GM19397 (cell line): ENCODE data around the gene CD72.
A peak's percentile ranks its signal among the peaks of the same experiment; 100 is the strongest.
"Not testable (repeated sequence)": the region's sequence is repeated elsewhere in the genome, so short reads cannot be mapped to it uniquely, and the experiment has no call there.

Experiments
- ATAC-seq: cut with Tn5 transposase; IDR thresholded peaks from one replicate; pipeline ENCODE4 v1.9.1; 2021; ENCODE audit warnings: mild to moderate bottlenecking, moderate library complexity; ENCODE audit not compliant: unreplicated experiment

CD72 gene

GRCh38 chr9:35618854-35619799 lies 914 bp upstream of the CD72 start:
- ATAC-seq: peak; percentile 51

GRCh38 chr9:35617548-35617947 lies 665 bp downstream of the CD72 start:
- ATAC-seq: no peak

DNA sequence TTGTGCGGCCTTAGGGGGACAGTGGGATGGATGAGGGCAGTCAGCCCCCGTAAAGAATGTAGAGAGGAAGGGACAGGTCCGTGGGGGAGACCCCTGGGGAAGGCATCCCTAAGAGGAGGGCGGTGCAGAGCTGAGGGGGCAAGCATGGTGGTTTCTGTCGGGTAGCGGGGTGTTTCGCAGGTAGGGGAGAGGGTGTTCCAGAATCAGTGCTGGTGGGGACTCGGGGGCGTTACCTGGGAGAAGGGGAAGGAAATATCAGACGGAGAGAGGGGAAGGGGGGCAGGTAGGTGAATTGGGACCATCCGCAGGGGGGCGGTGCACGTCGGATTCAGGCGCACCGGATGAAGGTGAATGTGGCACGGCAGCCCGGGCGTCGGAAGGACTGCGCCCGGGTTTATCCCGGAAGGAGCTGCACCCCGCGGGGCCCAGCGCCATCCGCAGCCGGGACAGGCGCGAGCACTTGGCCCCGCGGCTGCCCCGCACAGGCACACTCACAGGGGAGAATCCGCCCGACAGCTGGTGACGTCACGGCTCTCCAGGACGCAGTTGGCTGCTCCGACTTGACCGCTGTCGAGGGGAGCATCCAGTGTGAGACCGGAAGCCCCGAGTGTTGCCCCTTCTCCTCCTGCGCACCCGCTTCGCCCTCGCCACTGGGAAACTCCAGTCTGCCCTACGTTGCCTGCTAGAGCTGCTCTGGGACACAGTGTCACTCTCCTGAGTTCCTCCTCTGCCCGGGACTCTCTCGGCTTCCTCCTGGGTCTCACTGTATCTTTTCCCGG lies 1.3 kb downstream of the CD72 start:
- peak; percentile 32 for ATAC-seq

DNA sequence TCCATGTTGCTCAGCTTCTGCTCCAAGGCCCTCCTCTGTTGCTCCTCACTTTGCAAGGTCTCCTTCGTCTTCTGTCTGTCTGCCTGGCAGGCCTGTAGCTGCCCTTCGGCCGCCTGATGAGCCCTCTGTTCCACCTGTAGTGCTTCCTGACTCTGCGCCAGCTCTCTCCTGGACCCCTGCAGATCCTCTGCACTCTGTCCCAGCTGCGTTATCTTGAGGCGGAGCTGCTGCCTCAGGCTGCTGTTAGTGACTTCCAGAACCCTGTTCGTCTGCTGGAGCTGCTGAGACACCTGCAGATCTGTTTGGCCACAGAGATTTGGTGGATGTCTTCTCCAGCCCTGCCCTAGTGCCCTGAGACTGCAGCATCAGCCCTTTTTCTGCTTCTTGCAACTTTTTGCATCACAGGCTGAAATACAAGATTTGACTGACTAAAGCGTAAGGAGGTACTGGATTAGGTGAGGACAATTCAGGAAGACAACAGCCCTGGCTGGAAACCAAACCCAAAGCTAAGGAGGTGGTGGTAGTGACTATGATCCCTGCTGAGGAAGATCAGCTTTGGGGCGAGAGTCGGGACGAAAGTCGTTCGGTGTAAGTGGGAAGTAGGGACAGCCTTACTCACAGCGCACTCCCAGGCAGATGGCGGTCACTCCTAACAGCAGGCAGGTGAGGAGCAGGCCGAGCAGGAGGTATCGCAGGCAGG lies 2.1 kb downstream of the CD72 start:
- ATAC-seq: no peak

DNA sequence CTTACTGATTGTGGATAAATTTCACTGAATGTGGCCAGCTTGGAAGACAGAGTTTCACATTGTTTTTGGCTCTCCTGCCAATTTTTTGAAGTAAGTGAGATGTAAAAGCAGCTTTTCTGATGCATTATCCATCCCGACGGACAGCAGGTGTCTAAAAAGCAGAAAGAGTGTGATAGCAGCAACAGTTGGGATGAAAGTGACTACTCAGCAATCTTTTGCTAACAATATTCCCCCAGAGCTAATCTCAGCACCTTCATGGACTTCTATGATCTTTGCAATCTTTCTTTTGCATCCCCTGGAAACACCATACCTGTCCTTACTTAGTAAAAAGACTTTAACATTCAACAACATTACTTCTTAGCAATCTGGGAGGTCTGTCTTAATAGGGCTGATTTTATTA lies 5.4 kb downstream of the CD72 start:
- ATAC-seq: no peak

DNA sequence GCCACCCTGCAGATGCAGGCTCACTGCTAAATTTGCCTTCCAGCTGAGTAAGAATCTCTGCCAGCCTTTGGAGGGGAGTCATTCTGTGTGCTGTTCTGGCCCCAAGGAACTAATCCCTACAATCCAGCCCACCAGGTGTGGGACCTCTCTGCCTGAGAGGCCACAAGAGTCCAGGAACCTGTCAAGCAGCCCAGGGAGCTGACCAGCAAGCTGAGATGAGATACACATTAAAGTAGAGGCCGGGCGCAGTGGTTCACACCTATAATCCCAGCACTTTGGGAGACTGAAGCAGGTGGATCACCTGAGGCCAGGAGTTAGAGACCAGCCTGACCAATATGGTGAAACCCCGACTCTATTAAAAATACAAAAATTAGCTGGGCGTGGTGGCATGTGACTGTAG lies 6.1 kb downstream of the CD72 start:
- not testable (repeated sequence) for ATAC-seq

DNA sequence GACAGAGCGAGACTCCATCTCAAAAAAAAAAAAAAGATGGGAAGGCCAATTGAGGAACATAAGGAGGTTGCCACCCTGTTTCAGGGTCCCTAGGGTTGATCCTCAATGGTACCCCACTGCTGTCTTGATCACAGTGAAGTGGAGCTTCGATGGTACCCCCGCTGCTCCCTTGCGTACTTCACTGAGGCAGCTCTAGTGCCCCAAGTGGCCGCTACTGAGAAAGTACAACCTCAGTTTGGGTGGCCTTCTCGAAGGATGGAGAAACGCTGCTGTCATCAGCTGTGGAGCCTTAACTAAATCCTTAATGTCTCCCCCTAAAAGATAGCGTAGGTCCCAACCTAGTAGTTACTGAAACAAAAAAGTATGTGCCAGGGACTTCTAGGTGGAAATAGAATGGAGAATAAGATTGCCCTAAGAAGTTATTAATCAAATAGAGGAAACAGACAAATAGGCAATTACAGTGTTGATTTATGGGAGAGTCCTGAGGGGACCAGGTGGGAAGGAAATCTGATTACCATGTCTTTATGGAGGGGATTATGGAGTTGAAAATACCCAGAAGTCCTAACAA lies 6.9 kb downstream of the CD72 start:
- ATAC-seq: no peak

DNA sequence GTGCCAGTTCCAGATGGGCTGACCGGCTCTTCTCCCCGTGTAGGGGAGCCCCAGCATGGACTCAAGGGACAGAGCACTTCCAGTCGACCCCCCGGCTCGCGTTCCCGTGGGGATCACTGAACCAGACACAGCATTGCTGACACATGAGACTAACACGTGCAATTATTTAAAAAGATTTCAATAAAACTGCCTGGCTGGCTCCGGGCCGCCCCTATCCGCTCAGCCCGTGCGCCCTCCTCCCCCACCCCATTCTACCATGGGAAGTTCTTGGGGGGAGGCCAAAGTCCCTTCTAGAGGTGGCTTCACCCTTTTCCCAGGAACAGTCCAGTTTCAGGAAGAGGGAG lies 8.4 kb downstream of the CD72 start:
- no peak for ATAC-seq

GRCh38 chr9:35609001-35609819 lies 9.0 kb downstream of the CD72 start:
- no peak for ATAC-seq

DNA sequence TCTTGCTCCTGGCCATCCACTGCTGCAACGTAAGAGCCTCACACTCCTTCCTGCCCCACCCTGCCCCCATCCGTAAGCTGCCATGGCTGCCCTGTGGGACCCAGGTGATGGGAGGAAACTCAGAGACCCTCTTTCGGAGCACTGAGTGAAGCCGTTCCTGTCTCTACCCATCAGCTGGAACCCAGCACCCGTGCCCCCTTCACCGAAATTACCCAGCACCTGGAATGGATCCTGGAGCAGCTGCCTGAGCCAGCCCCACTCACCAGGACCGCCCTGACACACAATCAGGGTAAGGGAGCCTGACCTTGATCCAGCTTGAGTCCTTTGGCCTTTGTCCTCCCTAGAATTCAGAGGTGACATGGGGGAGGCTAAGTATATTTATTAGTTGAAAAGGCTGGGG lies 10.0 kb downstream of the CD72 start:
- ATAC-seq: no peak

DNA sequence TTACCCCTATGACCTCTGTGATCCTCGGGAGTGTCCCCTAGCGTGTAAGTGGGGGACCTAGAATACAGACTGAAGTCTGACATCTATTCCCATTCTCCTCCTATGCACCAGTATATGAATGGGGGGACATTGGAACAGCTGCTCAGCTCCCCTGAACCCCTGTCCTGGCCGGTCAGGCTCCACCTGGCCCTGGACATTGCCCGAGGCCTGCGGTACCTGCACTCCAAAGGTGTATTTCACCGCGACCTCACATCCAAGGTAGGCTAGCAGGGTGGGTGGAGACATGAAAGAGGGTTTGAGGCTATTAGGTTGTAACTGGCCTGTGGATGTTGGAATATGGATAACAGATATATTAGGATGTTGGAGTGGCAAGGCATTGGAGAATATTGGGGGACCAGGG lies 11.5 kb downstream of the CD72 start:
- no peak for ATAC-seq

DNA sequence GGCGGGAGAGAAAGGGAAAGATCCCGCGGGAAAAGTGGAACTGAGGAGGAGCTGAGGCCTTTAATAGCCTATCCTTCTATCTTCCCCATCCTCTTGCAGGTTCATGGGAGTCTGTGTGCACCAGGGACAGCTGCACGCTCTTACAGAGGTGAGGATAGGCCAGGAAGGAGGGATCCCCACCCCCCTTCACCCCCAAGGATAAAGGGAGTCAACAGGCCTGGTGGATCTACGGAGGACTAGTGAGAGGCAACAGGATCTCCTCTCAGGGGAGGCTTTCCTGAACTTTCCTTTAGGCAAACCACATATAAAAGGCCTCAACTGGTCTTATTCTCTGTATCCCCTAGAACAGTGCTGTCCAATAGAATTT lies 12.1 kb downstream of the CD72 start:
- no peak for ATAC-seq

DNA sequence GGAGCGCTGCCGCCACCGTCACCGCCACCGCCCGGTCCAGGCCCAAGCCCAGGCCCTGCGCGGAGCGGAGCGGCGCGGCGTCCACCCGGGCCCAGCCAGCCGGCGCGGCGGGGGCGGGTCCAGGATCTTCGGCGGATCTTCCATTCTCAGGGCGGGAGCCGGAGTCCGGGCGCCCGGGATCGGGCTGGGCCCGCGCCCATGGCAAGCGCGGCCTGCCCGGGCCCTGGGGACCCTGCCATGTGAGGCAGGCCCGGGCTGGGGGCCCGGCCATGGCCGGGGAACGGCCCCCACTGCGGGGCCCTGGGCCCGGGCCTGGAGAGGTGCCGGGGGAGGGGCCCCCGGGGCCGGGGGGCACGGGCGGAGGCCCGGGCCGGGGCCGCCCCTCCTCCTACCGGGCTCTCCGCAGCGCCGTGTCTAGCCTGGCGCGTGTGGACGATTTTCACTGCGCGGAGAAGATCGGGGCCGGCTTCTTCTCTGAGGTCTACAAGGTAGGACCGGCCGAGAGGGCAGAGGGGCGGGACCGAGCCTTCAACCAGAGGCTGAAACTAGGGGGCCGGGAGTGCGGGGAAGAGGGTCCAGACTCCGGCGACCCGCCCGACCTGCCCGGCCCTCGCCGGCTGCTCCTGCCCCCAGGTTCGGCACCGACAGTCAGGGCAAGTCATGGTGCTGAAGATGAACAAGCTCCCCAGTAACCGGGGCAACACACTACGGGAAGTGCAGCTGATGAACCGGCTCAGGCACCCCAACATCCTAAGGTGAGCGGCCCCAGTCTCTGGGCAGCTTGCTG lies 12.7 kb downstream of the CD72 start:
- peak; percentile 8 for ATAC-seq

DNA sequence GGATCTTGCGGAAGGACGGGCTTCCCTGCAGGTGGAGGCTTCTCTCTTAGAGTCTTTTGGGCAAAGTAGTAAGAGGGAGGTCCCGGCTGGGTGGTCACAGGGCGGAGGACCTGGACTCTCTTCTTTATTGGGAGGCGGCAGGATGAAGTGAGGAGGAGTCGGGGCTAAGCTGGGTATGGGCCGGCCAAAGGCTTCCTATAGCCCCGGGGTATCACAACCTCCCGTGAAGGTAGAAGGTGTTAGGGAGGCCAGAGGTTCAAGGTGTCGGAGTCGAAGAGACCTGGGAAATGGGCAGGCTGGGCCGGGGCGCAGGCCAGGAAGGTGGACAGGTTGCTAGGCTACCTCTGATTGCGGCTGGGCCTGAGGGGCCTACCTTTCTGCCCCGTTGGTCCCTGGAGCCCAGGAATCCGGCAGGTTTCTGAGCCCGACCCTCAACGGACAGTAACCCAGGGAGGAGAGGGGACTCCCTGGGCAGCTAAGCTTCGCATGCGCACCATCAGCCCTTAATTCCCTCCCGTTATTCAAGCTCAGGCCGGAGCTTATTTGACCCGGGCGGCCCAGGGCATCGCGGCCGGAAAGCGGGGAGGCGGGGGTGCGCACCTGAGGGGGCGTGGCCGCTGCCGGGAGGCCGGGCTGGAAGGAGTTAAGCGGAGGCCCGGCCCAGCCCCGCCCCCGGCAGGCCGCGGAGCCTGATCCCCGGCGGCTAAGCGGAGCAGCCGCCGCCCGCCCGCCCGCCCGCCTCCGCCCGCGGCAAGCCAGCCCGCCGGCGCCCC lies 13.4 kb downstream of the CD72 start, which contains the start of gene TESK1:
TSS of gene TESK1 (plus strand) at position 685 of the 773 bp plus-strand sequence. CDS start 358 bp downstream, outside the sequence.
- ATAC-seq: peak; percentile 42

DNA sequence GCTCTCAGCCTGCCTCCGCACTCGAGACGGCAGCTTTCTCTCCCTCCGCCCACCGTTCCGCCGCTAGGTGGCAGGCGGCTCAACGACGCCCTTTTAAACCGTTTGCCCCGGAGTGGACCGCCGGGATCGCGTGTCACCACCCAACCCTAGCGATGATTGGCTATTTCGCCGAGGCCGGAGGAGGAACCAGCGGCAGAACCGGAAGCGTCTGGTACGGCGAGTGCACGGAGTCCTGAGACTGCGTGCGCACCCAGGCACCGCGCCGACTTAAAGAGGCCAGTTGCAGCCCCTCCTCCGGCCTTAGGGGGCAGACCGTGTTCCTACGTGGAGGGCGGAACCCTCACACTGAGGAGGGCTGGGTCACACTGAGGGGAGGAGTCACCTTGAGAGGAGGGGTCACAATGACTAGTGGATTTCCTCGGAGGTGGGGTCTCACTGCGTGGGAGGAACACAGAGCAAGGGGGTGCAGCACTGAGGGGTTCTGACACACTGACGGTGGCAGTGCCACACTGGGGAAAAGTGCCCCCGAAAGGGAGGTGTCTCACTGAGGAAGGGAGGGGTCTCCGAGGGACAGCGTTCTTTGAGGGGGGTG lies 14.1 kb downstream of the CD72 start:
- peak; percentile 82 for ATAC-seq

GRCh38 chr9:35603506-35603985 lies 14.7 kb downstream of the CD72 start:
- no peak for ATAC-seq

GRCh38 chr9:35599763-35600604 lies 18.2 kb downstream of the CD72 start:
- ATAC-seq: no peak
